HL-60 (cell line): ENCODE measurements around the gene SLC22A17.

Experiments
- DNase-seq, 2 experiments: peaks; one replicate each; pipeline ENCODE4 v3.0.0-alpha.2; 2010 to 2020; ENCODE audit warnings: low read depth in 1 of 2, low spot score in 1 of 2
- H3K27ac ChIP-seq: fragments of 250-450 bp; sonication (Bioruptor Pico); replicated peaks from 2 replicates; pipeline ENCODE4 v1.5.1; 2020; ENCODE audit warnings: mild to moderate bottlenecking, moderate library complexity
- H3K27me3 ChIP-seq: fragments of 250-450 bp; sonication (Bioruptor Pico); 2 replicates; pipeline ENCODE4 v1.5.1; 2021; ENCODE audit warnings: mild to moderate bottlenecking, moderate library complexity; ENCODE audit not compliant: insufficient read depth, poor library complexity, severe bottlenecking
- H3K4me3 ChIP-seq: replicated peaks from 2 replicates; pipeline ENCODE4 v1.5.1; 2011; ENCODE audit warnings: mild to moderate bottlenecking, control low read depth, low read length; ENCODE audit not compliant: insufficient read depth
- CTCF ChIP-seq: IDR thresholded peaks from one replicate; pipeline ENCODE4 v1.5.1; 2011; ENCODE audit warnings: low read length, control low read depth, inconsistent platforms; ENCODE audit not compliant: insufficient read depth
- GABPA ChIP-seq: IDR thresholded peaks from 2 replicates; pipeline ENCODE4 v1.6.1; 2012; ENCODE audit warnings: low read depth
- POLR2AphosphoS5 ChIP-seq: IDR thresholded peaks from 2 replicates; pipeline ENCODE4 v1.6.1; 2012; ENCODE audit warnings: low read depth
- REST ChIP-seq: IDR thresholded peaks from 2 replicates; pipeline ENCODE4 v1.6.1; 2012; ENCODE audit warnings: low read depth; ENCODE audit not compliant: insufficient replicate concordance
- SPI1 ChIP-seq: IDR thresholded peaks from 2 replicates; pipeline ENCODE4 v1.6.1; 2012; ENCODE audit warnings: low read depth, mild to moderate bottlenecking, borderline replicate concordance

Gene SLC22A17

DNA sequence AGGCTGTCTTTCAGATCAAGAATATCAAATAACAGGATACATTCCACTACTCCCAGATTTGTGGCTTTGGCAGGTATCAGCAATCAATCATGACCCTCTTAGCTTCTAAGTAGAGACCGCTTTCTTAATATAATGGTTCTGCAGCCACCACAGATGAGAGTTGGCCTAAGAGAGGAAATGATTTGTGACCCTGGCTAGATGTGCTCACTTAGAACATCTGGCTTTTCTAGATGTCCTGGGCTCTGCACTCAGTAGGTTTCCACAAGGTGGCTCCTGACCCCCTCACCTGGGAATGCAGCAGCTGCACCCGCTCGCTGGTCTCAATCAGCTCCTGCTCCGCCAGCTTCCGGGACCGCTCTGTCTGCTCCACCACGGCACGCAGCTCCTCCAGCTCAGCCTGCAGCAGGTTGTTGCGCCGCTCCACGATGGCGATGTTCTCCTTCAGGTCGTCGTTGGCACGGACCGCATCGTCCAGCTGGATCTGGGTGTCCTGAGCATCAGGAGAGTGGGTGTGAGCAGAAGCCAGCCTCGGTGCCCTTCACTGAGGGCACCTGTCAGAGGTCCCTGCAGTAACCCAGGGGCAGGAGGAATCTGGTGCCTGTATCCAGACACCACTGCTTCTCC is 33.1 kb upstream of the SLC22A17 start:
- no peak for DNase-seq
- Histone ChIP-seq H3K27me3 (no peaks in the 10 kb centered on the region), H3K4me3 (no peak overlapping the region), H3K27ac (no peak overlapping the region)
- TF ChIP-seq CTCF (no peak), GABPA (no peak), REST (no peak), SPI1 (no peak), POLR2AphosphoS5 (no peak)

GRCh38 chr14:23385244-23385641 is 32.6 kb upstream of the SLC22A17 start:
- Histone ChIP-seq H3K27me3 (no peaks in the 10 kb centered on the region), H3K4me3 (no peak overlapping the region), H3K27ac (no peak overlapping the region)
- TF ChIP-seq SPI1 (no peak), POLR2AphosphoS5 (no peak), REST (no peak), GABPA (no peak), CTCF (no peak)
- DNase-seq: no peak

DNA sequence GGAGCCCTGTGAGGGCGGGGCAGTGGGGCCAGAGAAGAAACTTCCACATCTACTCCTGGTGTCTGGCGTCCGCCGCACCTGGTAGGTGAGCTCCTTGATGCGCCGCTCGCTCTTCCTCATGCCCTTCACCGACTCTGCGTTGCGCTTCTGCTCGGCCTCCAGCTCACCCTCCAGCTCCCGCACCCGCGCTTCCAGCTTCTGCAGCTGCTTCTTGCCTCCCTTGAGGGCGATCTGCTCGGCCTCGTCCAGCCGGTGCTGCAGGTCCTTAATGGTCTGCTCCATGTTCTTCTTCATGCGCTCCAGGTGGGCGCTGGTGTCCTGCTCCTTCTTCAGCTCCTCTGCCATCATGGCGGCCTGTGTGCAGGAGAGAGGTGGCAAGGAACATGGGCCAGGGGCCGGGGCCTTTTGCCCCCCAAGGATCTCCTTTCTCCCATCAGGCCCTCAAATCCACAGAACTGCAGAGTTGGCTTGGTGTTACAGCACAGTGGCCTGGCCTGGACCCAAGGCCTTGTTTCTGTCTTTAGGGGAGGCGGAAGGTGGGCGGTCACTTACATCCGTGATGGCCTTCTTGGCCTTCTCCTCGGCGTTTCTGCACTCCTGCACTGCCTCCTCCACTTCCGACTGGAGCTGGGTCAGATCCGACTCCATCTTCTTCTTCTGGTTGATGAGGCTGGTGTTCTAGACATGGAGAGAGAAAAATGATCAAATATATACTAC is 31.8 kb upstream of the SLC22A17 start:
- no peak overlapping the region for H3K4me3 ChIP-seq
- H3K27ac ChIP-seq: no peak overlapping the region
- DNase-seq: no peak
- TF ChIP-seq GABPA (no peak), POLR2AphosphoS5 (no peak), SPI1 (no peak), REST (no peak), CTCF (no peak)
- no peaks in the 10 kb centered on the region for H3K27me3 ChIP-seq
